ENCODE results near the gene OGFOD3.

GRCh38 chr17:82372249-82373071 is 45.9 kb downstream of the OGFOD3 start:
- no peak for TF ChIP-seq CTCF (IDR thresholded peaks at IDR 0.05)
- no peak for TF ChIP-seq POLR2A (IDR thresholded peaks at IDR 0.05)
